SK-N-SH treated with all-trans-retinoic acid at 6 μM for 48 hours (cell line): ENCODE data around the gene GTPBP1.

ENCODE experiments used
- ARNTL ChIP-seq: fragments of 450-650 bp; formaldehyde crosslinking; IDR thresholded peaks from 2 replicates; pipeline ENCODE4 v1.5.0; 2020; ENCODE audit warnings: low read depth, mild to moderate bottlenecking, moderate library complexity, borderline replicate concordance
- CREB5 ChIP-seq: fragments of 250-450 bp; sonication (Bioruptor Pico); IDR thresholded peaks from 2 replicates; pipeline ENCODE4 v1.5.1; 2020; ENCODE audit warnings: low read depth, mild to moderate bottlenecking, moderate library complexity
- GLIS3 ChIP-seq: fragments of 250-450 bp; sonication (Bioruptor Pico); IDR thresholded peaks from 2 replicates; pipeline ENCODE4 v1.5.0; 2020; ENCODE audit warnings: mild to moderate bottlenecking, moderate library complexity
- PATZ1 ChIP-seq: fragments of 250-450 bp; sonication (Bioruptor Pico); IDR thresholded peaks from 2 replicates; pipeline ENCODE4 v1.8.0; 2020; ENCODE audit warnings: mild to moderate bottlenecking, moderate library complexity, borderline replicate concordance
- RARB ChIP-seq: fragments of 250-450 bp; sonication (Bioruptor Pico); IDR thresholded peaks from 2 replicates; pipeline ENCODE4 v1.8.0; 2021; ENCODE audit warnings: mild to moderate bottlenecking, moderate library complexity
- TCF4 ChIP-seq: fragments of 250-450 bp; sonication (Bioruptor Pico); IDR thresholded peaks from 2 replicates; pipeline ENCODE4 v1.8.0; 2021; ENCODE audit warnings: mild to moderate bottlenecking, moderate library complexity, borderline replicate concordance
- ZFP30 ChIP-seq: fragments of 450-650 bp; formaldehyde crosslinking; IDR thresholded peaks from 2 replicates; pipeline ENCODE4 v1.5.0; 2022; ENCODE audit warnings: mild to moderate bottlenecking, moderate library complexity

DNA sequence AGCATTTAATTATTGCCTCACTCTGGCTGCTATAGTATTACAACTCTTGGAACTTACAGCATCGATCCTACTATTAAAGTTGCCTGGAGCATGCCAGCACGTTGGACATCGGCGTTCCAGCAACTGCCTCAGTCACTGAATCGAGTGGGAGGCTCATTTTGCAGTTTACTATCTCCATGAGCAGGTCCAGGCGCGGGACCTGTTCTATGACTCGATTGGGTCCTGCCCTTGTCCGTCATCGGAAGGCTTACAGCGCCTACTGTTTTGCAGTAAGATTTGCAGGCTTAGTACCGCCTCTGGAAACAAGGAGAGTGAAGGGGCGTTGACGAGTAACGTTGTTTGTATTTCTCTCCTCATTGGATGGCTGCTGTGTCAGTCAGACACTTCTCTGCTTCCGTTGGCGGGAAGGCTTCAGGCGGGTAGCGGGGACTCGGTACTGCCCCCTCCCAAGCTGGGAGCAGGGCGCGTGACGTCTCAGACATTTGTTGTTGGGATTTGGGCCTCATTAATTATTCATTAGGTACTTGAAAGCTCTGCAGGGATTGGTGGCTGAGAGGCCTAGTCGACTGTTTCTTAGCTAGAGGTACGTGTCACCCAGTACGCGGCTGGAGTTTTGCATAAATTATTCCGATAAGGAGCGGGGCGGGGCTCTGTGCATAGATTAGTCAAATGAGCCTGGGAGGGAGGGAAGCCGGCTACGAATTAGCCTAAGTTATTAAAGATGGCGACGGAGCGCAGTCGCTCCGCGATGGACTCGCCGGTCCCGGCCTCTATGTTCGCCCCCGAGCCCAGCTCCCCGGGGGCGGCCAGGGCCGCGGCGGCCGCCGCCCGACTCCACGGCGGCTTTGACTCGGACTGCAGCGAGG, at the start of gene GTPBP1:
- no peak for TF ChIP-seq ZFP30
- no peak for TF ChIP-seq RARB
- TF ChIP-seq PATZ1, result no peak
- TF ChIP-seq GLIS3, result no peak
- TF ChIP-seq TCF4 (CRISPR knock-in tag), result no peak
- TF ChIP-seq ARNTL, result no peak
- no peak for TF ChIP-seq CREB5 (CRISPR knock-in tag)
